ENCODE results near the gene TRIM32.

The TRIM32 gene

DNA sequence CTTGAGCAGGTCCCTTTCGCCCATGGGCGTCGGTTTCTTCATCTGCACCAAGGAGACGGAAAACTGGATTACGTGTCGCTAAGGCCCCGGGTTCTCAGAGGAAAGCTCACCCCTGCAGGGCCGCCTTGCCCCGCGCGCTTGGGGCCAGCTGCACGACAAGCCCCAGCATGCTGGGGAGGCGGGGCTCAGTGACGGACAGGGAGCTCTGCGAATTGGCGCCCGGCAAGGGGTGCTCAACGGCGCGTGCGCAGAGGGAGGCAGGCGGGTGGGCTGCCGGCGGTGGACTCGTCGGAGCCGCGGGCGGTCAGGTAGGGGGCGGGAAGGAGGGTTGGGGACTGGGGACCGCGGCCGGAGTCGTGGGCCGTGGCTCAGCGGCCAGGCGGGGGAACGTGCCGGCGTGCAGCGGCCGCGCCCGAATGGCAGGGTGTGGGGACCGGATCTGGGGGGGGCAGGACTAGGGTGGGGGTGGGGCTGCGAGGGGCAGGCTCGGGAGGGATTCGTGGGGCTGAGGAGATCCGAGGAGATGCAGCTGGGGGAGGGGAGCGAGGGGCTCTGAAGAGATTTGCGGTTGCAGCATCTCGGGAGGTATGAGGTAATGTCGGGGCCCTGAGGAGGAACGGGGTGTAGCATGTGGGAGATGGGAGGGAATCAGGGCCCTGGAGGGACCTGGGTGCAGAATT, at the start of gene TRIM32:
Gene TRIM32 (plus strand): TSS at position 232 of the 680 bp plus-strand sequence. CDS start 10,438 bp downstream, outside the sequence.
- DNase-seq (ENCODE audit: low read depth): peak; percentile 37

GRCh38 chr9:116639251-116639741, 47.8 kb upstream of the TRIM32 start:
- TF ChIP-seq, protein P1, sequence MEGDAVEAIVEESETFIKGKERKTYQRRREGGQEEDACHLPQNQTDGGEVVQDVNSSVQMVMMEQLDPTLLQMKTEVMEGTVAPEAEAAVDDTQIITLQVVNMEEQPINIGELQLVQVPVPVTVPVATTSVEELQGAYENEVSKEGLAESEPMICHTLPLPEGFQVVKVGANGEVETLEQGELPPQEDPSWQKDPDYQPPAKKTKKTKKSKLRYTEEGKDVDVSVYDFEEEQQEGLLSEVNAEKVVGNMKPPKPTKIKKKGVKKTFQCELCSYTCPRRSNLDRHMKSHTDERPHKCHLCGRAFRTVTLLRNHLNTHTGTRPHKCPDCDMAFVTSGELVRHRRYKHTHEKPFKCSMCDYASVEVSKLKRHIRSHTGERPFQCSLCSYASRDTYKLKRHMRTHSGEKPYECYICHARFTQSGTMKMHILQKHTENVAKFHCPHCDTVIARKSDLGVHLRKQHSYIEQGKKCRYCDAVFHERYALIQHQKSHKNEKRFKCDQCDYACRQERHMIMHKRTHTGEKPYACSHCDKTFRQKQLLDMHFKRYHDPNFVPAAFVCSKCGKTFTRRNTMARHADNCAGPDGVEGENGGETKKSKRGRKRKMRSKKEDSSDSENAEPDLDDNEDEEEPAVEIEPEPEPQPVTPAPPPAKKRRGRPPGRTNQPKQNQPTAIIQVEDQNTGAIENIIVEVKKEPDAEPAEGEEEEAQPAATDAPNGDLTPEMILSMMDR (IDR thresholded peaks at IDR 0.05; ENCODE audit: control insufficient read depth, extremely low read depth, insufficient read depth): no peak
- no peak for DNase-seq (ENCODE audit: low read depth)
- H3K4me3 ChIP-seq (ENCODE audit: low read depth, low read length): no peak overlapping the region

More for the DNA sequence above, at the start of gene TRIM32:
- TF ChIP-seq, protein P1 (IDR thresholded peaks at IDR 0.05; ENCODE audit: control insufficient read depth, extremely low read depth, insufficient read depth): no peak
- H3K4me3 ChIP-seq (ENCODE audit: low read depth, low read length): peak within 1 kb of the TSS; percentile 88

DNA sequence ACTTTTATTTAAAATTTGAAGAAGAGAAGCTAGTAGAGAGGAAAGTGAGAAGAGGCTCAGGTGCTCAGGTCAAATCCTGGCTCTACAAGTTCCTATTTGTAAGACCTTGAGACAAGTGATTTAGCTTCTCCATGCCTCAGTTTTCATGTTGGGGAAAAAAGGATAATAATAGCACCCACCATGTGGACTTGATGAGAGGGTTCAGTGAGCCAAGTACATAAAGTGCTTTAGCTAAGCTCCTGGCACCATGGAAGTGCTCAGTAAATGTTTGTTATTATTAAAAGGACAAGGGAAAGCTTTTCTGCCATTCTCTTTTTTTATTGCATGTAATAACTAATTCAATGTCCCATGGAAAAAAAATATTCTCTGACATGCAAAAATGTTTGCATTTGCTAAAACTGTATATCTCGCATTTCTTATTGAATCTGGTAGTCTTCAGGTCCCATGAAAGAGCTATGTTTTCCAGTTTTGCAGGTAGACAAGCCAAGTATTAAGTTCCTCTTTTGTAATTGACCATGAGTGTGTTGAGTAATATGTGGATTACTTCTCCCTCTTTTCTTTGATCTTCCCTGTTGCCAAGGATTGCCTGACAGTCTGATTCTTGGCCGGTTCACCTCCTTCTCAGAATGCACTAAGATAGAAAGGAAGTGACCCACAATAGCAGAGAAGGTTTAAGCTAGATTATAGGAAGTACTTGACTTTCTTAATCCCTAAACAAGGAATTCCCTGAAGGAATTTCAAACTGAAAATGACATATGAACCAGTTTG, 45.6 kb upstream of the TRIM32 start:
- TF ChIP-seq, protein P1 (IDR thresholded peaks at IDR 0.05; ENCODE audit: control insufficient read depth, extremely low read depth, insufficient read depth): no peak
- no peak for DNase-seq (ENCODE audit: low read depth)
- H3K4me3 ChIP-seq (ENCODE audit: low read depth, low read length): no peak overlapping the region

GRCh38 chr9:116643691-116644090, 43.4 kb upstream of the TRIM32 start:
- H3K4me3 ChIP-seq (ENCODE audit: low read depth, low read length): no peak overlapping the region
- TF ChIP-seq, protein P1 (IDR thresholded peaks at IDR 0.05; ENCODE audit: control insufficient read depth, extremely low read depth, insufficient read depth): no peak
- DNase-seq (ENCODE audit: low read depth): no peak

DNA sequence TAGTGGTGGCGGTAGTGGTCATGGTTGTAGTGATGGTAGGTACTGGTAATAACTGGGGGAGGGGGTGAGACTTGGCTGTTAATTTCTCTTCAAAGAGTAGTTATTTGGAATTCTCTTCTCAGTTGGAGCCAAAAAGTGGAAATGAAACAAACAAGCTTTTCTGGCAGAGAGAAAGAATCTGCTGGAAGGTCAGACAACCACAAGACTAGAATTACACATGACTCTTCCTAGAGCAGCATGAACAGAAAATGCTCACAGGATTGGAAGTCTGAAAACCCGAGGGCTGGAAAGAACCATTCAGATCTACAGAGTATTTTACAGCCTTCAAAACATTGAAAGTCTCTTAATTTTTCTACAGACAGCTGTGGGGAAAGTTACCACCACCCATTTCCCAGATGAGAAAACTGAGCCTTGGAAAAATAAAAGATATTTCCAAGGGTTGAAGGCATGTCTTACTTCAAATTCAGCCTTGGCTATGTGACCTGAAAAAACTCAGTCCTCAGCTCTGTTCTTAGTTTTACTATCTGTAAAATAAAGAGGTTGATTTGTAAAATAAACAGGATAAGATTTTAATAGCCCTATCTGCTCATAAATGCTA, 42.9 kb upstream of the TRIM32 start:
- H3K4me3 ChIP-seq (ENCODE audit: low read depth, low read length): no peak overlapping the region
- DNase-seq (ENCODE audit: low read depth): peak; percentile 56
- TF ChIP-seq, protein P1 (IDR thresholded peaks at IDR 0.05; ENCODE audit: control insufficient read depth, extremely low read depth, insufficient read depth): no peak

DNA sequence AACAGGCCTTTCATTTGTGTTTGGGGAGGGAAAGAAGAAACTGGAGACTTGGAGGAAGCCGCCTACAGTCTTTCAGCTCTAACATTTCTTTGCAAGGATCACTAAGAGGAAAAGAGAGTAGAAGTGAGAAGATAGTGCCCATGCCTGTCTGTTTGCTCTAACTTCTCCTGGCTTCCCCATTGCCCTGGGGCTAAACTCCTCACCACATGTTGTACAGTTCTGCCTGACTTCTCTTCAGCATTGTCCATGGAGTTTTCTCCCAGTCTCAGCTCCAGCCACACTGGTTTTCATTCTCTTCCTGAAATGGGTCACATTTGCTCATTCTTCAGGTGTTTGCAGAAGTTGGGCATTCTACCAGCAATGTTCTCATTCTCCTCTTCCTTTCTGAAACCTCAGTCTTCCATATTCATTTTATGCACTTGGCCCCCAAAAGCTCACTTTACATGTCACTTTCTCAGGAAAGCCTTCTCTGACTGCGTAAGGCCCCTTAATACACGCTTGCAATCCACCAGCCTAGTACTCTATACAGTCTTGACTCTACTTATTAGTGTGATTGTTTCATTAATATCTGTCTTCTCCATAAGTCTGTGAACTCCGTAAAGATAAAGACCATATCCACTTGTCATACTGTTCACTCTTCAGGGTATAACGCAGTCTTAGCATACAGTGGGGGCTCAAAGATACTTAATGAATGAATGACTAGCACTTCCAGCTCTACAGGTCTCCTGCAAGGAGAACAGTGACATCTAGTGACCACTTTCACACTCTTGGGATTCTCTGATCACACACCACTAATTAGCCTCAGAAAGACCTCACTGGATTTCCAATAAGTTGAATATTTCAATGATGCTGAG, 40.2 kb upstream of the TRIM32 start:
- H3K4me3 ChIP-seq (ENCODE audit: low read depth, low read length): no peak overlapping the region
- peak; percentile 21 for DNase-seq (ENCODE audit: low read depth)
- TF ChIP-seq, protein P1 (IDR thresholded peaks at IDR 0.05; ENCODE audit: control insufficient read depth, extremely low read depth, insufficient read depth): peak; percentile 82

Measured in LNCaP clone FGC (cell line).